ENCODE measurements around the gene POLR2J3.
A peak's percentile ranks its signal among the peaks of the same experiment; 100 is the strongest.
"Not testable (repeated sequence)": the region's sequence is repeated elsewhere in the genome, so short reads cannot be mapped to it uniquely, and the experiment has no call there.

POLR2J3 gene

GRCh38 chr7:102572261-102573239, at the start of gene POLR2J3:
Gene POLR2J3, minus strand, starts transcription at chr7:102572583. Its CDS starts 62 bp downstream, at chr7:102572521.
- DNase-seq (ENCODE audit: low spot score): peak; percentile 97

GRCh38 chr7:102618122-102618521, 45.7 kb upstream of the POLR2J3 start:
- DNase-seq (ENCODE audit: low spot score): peak; percentile 6

DNA sequence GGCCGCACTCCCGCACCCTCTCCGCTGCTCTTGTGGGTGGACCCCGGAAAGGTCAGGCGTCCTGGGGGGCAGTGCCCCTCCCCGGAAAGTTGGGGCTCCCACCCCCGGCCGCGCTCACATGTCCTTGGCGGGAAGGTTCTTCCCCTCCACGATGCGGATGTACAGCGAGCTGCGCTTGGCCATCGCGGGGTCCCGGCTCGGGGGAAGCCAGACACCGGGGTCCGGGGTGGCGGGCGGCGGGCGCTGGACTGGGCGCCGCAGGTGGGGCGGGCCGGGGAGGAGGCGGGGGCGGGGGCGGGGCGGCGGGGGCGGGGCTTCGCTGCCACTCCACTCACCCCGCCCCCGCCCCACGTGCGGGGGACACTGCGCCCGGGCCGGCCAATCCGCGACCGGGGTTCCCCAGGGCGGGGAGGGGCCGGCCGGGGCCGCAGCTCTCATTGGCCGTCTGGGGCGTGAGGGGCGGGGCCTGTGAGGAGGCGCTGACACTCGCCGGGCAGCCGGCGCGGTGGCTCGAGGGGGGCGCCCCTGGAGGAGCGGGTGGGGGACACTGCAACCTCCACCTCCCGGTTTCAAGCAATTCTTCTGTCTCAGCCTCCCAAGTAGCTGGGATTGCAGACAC, 44.2 kb upstream of the POLR2J3 start, which contains the start of gene RASA4:
Gene RASA4 (minus strand): TSS at position 250 of the 619 bp plus-strand sequence. CDS start 67 bp downstream, at position 183.
- not testable (repeated sequence) for DNase-seq (ENCODE audit: low spot score)

GRCh38 chr7:102615930-102616329, 43.5 kb upstream of the POLR2J3 start:
- DNase-seq (ENCODE audit: low spot score): not testable (repeated sequence)

DNA sequence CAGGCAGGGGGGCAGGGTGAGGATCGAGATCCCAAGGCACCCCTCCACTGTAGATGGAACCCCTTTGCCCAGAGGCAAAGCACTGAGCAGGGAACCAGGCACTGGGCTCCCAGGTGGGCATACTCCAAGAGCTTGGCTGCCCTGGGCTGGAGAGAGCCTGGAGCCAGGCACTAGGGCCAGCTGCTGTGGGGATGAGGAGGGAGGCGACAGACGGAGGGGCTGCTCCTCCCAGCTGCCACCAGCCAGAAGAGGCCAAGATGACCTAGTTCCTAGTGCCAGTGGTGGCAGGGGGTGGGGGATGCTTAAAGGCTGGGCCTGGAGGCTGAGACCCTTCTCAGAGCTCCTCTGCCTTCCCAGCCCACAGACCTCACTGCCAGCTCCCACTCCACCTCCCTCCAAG, 42.5 kb upstream of the POLR2J3 start:
- not testable (repeated sequence) for DNase-seq (ENCODE audit: low spot score)

- not testable (repeated sequence) for DNase-seq (ENCODE audit: low spot score)
Measured at GRCh38 chr7:102614346-102614697, 41.9 kb upstream of the POLR2J3 start.

DNA sequence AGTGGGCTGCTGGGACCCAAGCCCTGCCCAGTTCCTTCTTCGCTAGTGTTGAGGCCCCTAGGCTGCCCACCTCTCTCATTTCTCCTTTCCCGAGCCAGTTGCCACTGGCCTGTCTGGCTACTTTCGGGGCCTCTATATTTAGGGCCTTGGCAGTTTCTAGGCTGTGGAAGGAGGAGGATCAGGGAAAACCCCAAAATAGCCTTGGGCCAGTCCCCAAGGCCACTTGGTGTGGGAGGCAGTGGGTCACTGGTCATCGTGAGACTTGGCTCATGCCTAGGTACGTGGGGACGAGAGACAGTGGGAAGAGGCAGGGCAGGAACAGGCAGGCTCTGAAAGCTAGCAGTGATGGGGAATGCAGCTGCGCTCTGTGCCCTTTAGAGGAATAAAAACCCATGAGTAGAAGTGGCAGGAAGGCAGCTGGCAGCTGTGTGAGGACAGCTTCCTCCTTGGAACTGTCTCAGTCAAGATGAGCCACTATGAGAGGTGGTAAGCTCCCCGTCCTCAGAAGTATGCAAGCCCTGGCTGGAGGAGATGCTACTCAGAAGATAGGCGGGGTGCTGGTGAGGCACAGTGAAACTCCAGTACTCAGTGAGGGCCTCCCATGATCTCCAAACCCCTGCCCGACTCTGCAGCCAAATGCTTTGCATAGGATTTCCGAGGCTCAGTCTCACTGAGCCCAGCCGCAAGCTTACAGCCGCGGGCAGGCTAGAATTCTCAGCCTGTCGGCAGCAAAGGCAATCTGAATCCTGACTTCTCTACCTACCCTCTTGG, 41.4 kb upstream of the POLR2J3 start:
- DNase-seq (ENCODE audit: low spot score): not testable (repeated sequence)

GRCh38 chr7:102611675-102612325, 39.4 kb upstream of the POLR2J3 start:
- not testable (repeated sequence) for DNase-seq (ENCODE audit: low spot score)

- not testable (repeated sequence) for DNase-seq (ENCODE audit: low spot score)
Measured at GRCh38 chr7:102611013-102611674, 38.8 kb upstream of the POLR2J3 start.

GRCh38 chr7:102610441-102610840, 38.1 kb upstream of the POLR2J3 start:
- DNase-seq (ENCODE audit: low spot score): not testable (repeated sequence)

DNA sequence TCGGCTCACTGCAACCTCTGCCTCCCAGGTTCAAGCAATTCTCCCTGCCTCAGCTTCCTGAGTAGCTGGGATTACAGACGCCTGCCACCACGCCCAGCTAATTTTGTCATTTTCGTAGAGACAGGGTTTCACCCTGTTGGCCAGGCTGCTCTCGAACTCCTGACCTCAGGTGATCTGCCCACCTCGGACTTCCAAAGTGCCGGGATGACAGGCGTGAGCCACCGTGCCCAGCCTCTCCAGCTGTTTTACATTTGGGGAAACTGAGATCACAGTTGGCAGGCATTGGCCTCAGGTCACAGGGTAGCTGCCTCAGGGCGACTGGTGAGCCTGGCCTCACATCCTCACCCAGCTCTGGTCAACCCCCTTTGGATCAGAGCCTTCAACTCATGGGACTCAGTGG, 37.4 kb upstream of the POLR2J3 start:
- DNase-seq (ENCODE audit: low spot score): not testable (repeated sequence)

GRCh38 chr7:102606848-102607247, 34.5 kb upstream of the POLR2J3 start:
- not testable (repeated sequence) for DNase-seq (ENCODE audit: low spot score)

DNA sequence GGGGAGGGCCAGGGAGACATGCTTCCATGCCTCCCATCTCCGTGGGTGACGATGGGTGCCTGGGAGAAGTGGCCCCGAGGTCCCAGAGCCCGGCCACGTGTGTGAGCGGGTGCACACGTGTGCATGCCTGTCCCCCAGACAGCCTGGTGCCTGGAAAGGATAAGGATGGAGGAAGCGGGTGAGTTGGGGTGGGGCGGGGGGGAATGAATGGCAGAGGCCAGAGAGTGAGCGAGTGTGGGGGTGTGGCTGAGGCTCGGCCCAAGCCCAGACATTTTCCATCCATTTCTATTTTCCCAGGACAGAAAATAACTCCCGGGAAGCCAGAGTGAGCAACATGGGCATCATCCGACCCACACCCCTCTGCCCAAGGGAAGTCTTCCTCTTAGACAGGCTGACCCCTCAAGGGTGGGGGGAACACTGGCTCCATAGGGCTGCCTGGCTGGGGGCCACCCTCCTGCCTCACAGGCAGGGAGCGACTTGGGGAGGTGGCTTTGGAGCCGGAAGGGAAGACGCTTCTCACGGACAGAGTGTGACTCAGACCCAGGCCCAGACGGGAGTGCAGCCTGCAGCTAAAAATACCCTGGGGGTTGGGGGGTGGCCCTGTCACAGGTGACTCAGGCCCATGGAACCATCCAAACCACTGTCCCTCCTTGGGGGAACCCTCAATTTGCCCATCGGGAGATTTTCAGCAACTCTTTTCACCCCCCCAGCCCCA, 32.2 kb upstream of the POLR2J3 start:
- DNase-seq (ENCODE audit: low spot score): not testable (repeated sequence)

- not testable (repeated sequence) for DNase-seq (ENCODE audit: low spot score)
Measured at GRCh38 chr7:102602317-102602716, 29.9 kb upstream of the POLR2J3 start.

DNA sequence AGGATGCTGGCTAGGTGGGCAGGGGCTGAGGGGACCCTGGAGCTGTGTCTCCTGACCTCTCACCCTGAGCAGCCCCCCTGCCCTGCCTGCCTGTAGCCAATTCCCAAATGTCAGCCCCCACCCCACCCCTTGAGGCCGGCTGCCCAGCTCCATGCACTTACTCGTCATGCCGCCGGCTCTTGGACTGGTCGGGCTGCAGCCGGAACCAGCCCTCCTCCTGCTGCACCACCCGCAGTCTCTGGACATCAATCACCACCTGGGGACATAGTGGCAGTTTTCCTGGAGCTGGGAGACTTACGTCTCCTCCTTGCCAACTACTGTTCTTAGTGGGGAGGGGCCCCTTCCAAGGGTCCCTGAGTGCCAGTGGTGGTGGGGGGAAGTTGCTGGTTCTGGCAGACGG, 27.3 kb upstream of the POLR2J3 start:
- not testable (repeated sequence) for DNase-seq (ENCODE audit: low spot score)

GRCh38 chr7:102596036-102596435, 23.7 kb upstream of the POLR2J3 start:
- not testable (repeated sequence) for DNase-seq (ENCODE audit: low spot score)

GRCh38 chr7:102593637-102594334, 21.4 kb upstream of the POLR2J3 start:
- DNase-seq (ENCODE audit: low spot score): not testable (repeated sequence)

GRCh38 chr7:102592477-102593019, 20.2 kb upstream of the POLR2J3 start:
- DNase-seq (ENCODE audit: low spot score): not testable (repeated sequence)

DNA sequence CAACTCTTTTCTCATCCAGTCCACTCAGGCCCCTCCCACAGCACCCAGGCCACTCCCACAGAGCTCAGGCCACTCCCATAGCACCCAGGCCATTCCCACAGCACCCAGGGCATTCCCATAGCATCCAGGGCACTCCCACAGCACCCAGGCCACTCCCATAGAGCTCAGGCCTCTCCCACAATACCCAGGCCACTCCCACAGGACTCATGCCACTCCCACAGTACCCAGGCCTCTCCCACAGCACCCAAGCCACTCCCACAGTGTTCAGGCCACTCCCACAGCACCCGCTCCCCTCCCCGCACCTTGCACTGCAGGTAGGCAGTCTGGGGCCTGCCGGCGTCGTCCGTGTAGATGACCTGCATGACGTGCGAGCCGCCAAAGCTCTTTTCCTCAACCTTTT, 17.5 kb upstream of the POLR2J3 start:
- DNase-seq (ENCODE audit: low spot score): not testable (repeated sequence)
